Stromal cell of bone marrow (primary cell): ENCODE results near the gene TAP1.
A peak's percentile ranks its signal among the peaks of the same experiment; 100 is the strongest.
"Not testable (repeated sequence)": the region's sequence is repeated elsewhere in the genome, so short reads cannot be mapped to it uniquely, and the experiment has no call there.

Source experiments
- DNase-seq: peaks from one replicate; pipeline ENCODE4 v3.0.0-alpha.2; 2012; ENCODE audit warnings: low read depth

Gene TAP1, protein sequence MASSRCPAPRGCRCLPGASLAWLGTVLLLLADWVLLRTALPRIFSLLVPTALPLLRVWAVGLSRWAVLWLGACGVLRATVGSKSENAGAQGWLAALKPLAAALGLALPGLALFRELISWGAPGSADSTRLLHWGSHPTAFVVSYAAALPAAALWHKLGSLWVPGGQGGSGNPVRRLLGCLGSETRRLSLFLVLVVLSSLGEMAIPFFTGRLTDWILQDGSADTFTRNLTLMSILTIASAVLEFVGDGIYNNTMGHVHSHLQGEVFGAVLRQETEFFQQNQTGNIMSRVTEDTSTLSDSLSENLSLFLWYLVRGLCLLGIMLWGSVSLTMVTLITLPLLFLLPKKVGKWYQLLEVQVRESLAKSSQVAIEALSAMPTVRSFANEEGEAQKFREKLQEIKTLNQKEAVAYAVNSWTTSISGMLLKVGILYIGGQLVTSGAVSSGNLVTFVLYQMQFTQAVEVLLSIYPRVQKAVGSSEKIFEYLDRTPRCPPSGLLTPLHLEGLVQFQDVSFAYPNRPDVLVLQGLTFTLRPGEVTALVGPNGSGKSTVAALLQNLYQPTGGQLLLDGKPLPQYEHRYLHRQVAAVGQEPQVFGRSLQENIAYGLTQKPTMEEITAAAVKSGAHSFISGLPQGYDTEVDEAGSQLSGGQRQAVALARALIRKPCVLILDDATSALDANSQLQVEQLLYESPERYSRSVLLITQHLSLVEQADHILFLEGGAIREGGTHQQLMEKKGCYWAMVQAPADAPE

DNA sequence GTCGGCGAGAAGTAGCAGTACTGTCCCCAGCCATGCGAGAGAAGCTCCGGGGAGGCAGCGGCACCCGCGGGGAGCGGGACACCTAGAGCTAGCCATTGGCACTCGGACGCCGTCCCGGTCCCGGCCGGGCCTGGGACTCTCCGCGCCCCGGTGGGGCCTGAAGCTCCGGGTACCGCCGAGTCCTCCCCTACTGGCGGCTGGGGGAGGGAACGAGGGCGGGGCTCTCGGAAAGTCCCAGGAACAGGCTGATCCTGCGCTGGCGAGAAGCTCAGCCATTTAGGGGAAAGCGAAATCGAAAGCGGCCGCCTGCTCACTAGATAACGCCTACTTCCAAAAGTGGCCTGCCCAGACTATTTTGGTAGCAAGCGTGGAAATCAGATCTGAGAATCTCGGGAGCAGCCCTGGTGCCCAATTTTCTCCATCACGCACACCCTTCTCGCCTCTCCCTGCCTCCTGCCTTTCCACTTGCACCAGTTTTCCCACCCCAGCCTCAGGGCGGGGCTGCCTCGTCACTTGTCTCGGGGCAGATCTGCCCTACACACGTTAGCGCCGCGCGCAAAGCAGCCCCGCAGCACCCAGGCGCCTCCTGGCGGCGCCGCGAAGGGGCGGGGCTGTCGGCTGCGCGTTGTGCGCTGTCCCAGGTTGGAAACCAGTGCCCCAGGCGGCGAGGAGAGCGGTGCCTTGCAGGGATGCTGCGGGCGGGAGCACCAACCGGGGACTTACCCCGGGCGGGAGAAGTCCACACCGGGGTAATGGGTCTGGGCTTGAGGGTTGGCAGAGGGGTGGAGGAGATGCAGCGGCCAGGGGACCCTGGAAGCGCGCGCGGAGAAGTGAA is at the start of gene TAP1, which contains the start of gene PSMB9:
Gene TAP1, minus strand, starts transcription at position 164 of the 835 bp plus-strand sequence. Its CDS starts 68 bp downstream, at position 96.
Gene PSMB9, plus strand, starts transcription at position 652 of the 835 bp plus-strand sequence. Its CDS starts 38 bp downstream, at position 690.
- DNase-seq = peak; percentile 88

DNA sequence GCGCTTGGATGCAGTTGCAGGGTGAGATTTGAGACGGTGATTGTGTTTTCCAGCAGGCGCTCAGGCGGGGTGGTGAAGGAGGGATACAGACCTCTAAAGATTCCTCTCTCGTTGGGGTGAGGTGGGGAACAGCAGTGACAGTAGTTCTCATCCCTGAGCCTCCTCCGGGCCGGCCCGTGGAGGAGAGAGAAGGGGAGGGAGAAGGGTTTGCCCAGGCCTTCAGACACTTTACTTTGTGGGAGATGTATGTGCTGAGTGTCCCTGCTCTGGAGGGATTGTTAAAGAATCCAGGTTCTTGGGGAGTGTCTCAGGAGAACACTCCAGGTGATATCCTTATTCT is 41.5 kb upstream of the TAP1 start:
- DNase-seq = no peak

GRCh38 chr6:32894085-32895005 is 40.8 kb upstream of the TAP1 start:
- DNase-seq = peak; percentile 81

GRCh38 chr6:32890831-32891230 is 37.3 kb upstream of the TAP1 start:
- no peak for DNase-seq

DNA sequence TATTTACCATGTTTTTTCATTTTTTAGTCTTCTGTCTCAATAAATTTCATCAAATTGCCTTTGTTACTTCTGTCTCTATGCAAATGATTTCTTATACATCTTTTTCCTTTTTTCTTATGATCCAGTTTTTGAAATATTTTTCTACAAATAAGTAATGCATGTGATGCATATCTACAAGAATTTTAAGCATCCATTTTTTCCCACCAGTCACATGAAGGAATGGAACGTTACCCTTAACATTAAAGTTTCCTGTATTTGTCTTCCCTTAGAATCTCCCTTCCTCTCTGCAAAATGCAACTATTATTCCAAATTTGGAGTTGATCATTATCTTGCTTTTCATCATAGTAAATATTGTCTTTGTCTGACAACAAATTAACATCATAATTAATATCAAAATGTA is 36.0 kb upstream of the TAP1 start:
- no peak for DNase-seq

DNA sequence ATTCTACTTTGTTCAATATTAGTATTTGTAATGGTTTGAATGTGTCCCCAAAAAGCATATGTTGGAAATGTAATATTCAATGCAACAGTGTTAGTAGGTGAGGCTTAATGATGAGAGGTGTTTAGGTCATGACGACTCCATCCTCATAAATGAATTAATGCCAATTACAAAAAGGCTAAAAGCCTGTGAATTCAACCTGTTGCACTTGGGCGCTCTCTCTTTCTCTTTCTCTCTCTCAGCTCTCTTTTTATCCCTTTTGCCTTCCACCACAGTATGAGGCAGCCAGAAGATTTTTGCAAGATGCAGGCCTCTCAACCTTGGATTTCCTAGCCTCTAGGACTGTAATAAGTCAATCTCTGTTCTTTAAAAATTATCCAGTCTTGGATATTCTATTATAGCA is 35.1 kb upstream of the TAP1 start:
- no peak for DNase-seq

GRCh38 chr6:32887616-32888015 is 34.1 kb upstream of the TAP1 start:
- no peak for DNase-seq

DNA sequence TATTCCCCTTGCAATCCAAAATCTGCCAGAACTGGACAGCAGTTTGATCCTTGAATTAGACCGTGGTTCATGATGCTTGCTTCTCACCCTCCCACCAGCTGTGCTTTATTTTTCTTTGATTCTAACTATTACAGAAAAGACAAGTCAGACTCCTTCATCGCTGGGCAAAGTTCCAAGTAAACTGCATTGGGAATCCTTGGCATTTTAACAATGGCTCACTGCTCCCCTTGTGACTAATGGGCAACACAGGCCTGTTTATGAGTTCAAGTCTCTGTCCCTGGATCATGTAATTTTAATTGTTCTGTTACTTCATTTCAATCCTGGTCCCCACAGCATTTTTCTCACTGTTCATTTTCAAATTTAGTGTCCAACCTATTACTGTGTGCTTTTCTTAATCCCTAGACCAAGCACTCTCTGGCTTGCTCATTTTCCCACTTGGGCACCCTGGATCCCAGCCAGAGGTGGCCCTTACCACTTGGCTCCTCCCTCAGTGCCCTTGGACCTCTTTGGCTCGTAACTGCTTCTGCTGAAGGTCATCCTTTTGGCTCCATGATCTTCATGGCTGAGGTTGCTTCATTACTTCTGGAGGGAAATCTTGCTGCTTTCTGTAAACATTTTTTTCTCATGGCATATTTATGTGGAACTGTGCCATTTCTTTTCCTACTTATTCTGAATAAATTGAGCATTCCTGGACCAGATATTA is 33.3 kb upstream of the TAP1 start:
- peak; percentile 80 for DNase-seq

DNA sequence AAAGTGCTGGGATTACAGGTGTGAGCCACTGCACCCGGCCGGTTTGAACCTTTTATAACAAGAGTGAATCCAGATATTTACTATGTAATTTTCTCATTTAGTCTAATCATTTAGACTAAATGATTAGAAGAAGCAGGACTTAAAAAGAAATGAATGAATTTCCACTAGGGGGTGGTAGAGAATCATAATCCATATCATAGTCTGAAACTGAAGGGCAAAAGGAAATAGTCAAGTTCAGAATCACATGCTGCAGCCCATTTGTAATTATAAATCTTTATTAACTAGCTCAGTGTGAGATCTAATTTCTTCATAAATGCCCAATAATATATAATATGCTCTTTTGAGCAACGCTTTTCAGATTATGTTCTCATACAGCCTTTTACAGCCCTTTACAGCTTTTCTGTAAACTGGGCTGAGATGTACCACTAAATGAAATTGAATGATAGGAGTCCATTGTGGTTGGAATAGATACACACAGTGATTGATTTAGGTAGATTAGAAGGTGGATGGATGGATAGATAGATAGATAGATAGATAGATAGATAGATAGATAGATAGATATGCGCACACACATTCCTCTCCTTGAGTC is 32.3 kb upstream of the TAP1 start:
- DNase-seq = peak; percentile 68

GRCh38 chr6:32883789-32884188 is 30.3 kb upstream of the TAP1 start:
- peak; percentile 92 for DNase-seq

DNA sequence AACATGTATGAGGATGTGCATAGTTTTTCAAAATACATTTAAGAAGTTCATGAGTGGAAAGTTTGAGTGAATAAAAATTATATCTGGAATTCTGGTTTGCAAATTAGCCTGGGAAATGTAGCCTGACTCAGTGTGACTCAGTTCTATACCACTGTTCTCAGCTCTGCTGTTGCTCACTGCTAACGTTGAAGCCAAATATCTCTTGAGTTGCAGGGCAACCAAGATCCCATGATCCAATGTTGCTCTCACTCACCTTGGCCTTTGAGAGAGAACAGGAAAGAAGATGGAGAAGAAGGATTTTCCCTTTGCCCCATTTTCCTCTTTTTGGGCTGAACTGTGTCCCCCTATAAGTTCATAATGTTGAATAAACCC is 29.4 kb upstream of the TAP1 start:
- peak; percentile 88 for DNase-seq

DNA sequence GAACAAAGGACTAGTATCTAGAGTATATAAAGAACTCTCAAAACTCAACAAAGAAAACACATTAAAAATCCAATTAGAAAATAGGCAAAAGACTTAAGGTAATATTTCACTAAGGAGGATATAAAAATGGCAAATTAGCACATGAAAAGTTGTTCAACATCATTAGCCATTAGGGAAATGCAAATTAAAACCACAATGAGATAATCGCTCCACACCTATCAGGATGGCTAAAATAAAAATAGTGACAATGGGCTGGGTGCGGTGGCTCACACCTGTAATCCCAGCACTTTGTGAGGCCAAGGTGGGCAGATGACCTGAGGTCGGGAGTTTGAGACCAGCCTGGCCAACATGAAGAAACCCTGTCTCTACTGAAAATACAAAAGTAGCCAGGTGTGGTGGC is 27.5 kb upstream of the TAP1 start:
- not testable (repeated sequence) for DNase-seq

- no peak for DNase-seq
Measured at GRCh38 chr6:32879691-32880090, 26.2 kb upstream of the TAP1 start.

DNA sequence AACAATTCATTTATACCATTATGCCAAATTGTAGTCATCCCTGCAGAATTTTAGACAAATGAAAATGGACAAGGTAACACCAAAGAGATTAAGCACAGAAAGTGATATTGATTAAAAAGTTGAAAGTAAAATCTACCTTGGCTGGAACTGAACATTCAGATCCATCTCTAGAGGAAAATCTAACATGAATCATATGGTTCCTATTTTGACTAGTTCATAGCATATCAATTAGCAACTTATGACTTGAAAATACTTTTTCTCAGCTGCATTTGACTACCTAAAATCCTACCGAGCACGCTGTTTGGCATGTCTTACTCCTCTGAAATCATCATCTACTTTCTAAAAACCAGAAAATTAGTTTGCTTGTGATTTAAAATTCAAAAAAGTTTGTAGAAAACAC is 23.1 kb upstream of the TAP1 start:
- no peak for DNase-seq

GRCh38 chr6:32873947-32874346 is 20.4 kb upstream of the TAP1 start:
- not testable (repeated sequence) for DNase-seq

DNA sequence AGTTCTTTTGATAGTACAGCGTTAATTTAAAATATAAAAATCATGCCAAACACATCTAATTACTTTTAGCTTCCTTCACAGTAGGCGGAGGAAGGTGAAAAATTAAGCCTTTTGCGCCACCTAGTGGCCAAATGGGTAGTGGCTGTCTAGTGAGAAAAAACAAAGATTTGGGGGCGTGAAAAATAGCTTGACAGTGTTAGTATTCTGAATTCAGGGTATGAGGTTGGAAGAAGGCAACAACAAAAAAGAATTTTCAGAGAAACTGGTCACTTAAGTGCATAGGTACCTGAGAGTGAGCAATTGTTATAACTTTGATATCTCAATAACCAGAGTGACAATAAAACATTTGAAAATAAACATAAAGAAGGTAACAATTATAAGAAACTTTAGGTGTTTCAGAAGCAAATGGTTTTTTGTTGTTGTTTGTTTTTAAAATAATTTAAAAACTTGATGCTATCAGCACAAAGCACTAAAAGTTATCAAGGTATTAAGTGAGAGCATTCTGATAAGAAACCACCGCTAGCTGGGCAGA is 14.8 kb upstream of the TAP1 start:
- peak; percentile 54 for DNase-seq

- no peak for DNase-seq
Measured at GRCh38 chr6:32867554-32868256, 14.2 kb upstream of the TAP1 start.

DNA sequence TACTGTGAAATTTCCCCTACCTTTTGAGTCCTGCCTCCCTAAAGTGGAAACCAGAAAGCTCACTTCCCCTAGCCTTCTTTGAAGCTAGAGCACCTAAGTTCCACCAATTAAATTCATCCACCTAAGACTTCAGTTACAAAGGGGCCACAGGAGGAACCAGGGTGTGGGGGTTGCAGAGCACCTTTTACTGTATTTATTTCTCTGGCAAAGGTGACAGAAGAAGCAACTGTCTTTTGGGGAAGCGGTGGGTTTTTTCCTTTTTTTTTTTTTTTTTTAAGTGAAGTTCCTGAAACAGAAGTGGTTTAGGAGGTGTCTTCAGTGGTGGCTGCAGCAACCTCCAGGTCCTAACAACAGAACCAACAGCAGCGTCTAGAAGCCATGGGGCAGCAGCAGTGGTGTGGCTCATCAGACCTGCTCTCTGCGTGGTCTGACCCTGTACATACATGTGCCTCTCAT is 13.5 kb upstream of the TAP1 start:
- DNase-seq = no peak

- DNase-seq = no peak
Measured at GRCh38 chr6:32865724-32866443, 12.4 kb upstream of the TAP1 start.
